Ishikawa (cell line): ENCODE results near the gene ANKMY1.

ENCODE experiments used
- CEBPB ChIP-seq: IDR thresholded peaks from 2 replicates; pipeline ENCODE4 v1.6.1; 2012
- CREB1 ChIP-seq: IDR thresholded peaks from 2 replicates; pipeline ENCODE4 v1.6.1; 2012; ENCODE audit warnings: low read depth
- EGR1 ChIP-seq: IDR thresholded peaks from 2 replicates; pipeline ENCODE4 v1.6.1; 2012
- EP300 ChIP-seq: IDR thresholded peaks from 2 replicates; pipeline ENCODE4 v1.6.1; 2012; ENCODE audit warnings: borderline replicate concordance
- FOXM1 ChIP-seq: IDR thresholded peaks from 2 replicates; pipeline ENCODE4 v1.6.1; 2012; ENCODE audit warnings: low read depth, borderline replicate concordance
- MAX ChIP-seq: IDR thresholded peaks from 2 replicates; pipeline ENCODE4 v1.6.1; 2012
- NFIC ChIP-seq: IDR thresholded peaks from 2 replicates; pipeline ENCODE4 v1.6.1; 2012
- RAD21 ChIP-seq: IDR thresholded peaks from 2 replicates; pipeline ENCODE4 v1.6.1; 2012; ENCODE audit warnings: low read depth
- REST ChIP-seq: IDR thresholded peaks from 2 replicates; pipeline ENCODE4 v1.6.1; 2012; ENCODE audit warnings: low read depth, mild to moderate bottlenecking
- TAF1 ChIP-seq: IDR thresholded peaks from 2 replicates; pipeline ENCODE4 v1.6.1; 2012; ENCODE audit warnings: low read depth, mild to moderate bottlenecking
- TCF12 ChIP-seq: IDR thresholded peaks from 2 replicates; pipeline ENCODE4 v1.6.1; 2012; ENCODE audit warnings: low read depth
- TEAD4 ChIP-seq: IDR thresholded peaks from 2 replicates; pipeline ENCODE4 v1.6.1; 2012
- USF1 ChIP-seq: IDR thresholded peaks from 2 replicates; pipeline ENCODE4 v1.6.1; 2012
- YY1 ChIP-seq: IDR thresholded peaks from 2 replicates; pipeline ENCODE4 v1.6.1; 2012; ENCODE audit warnings: low read depth
- ZBTB7A ChIP-seq: IDR thresholded peaks from 2 replicates; pipeline ENCODE4 v1.6.1; 2012; ENCODE audit warnings: low read depth

ANKMY1 gene

GRCh38 chr2:240509667-240510512, 47.9 kb downstream of the ANKMY1 start:
- no peak for TF ChIP-seq TAF1
- no peak for TF ChIP-seq YY1
- TF ChIP-seq NFIC: no peak
- TF ChIP-seq MAX: no peak
- TF ChIP-seq REST: no peak
- TF ChIP-seq USF1: no peak
- TF ChIP-seq RAD21: no peak
- TF ChIP-seq TCF12: no peak
- TF ChIP-seq EGR1: no peak
- no peak for TF ChIP-seq EP300
- no peak for TF ChIP-seq CREB1
- no peak for TF ChIP-seq CEBPB
- no peak for TF ChIP-seq ZBTB7A
- no peak for TF ChIP-seq TEAD4
- TF ChIP-seq FOXM1: no peak

GRCh38 chr2:240508832-240509545, 48.8 kb downstream of the ANKMY1 start:
- TF ChIP-seq ZBTB7A: no peak
- TF ChIP-seq REST: no peak
- no peak for TF ChIP-seq TEAD4
- TF ChIP-seq CREB1: no peak
- no peak for TF ChIP-seq EGR1
- no peak for TF ChIP-seq YY1
- no peak for TF ChIP-seq MAX
- TF ChIP-seq FOXM1: no peak
- TF ChIP-seq CEBPB: no peak
- no peak for TF ChIP-seq USF1
- no peak for TF ChIP-seq NFIC
- TF ChIP-seq RAD21: no peak
- TF ChIP-seq TCF12: no peak
- no peak for TF ChIP-seq TAF1
- TF ChIP-seq EP300: no peak

GRCh38 chr2:240507778-240508251, 50.0 kb downstream of the ANKMY1 start:
- TF ChIP-seq EGR1: no peak
- TF ChIP-seq REST: no peak
- TF ChIP-seq CREB1: no peak

- TF ChIP-seq ZBTB7A: no peak
- TF ChIP-seq RAD21: no peak
- TF ChIP-seq YY1: no peak
- TF ChIP-seq USF1: no peak
- TF ChIP-seq TEAD4: no peak
- TF ChIP-seq FOXM1: no peak
- TF ChIP-seq CEBPB: no peak
- no peak for TF ChIP-seq NFIC
- TF ChIP-seq EP300: no peak
- no peak for TF ChIP-seq EGR1
- no peak for TF ChIP-seq CREB1
- TF ChIP-seq MAX: no peak
These were observed 50.6 kb downstream of the ANKMY1 start for GRCh38 chr2:240507060-240507777.
